ENCODE data around the gene IFNA7.

DNA sequence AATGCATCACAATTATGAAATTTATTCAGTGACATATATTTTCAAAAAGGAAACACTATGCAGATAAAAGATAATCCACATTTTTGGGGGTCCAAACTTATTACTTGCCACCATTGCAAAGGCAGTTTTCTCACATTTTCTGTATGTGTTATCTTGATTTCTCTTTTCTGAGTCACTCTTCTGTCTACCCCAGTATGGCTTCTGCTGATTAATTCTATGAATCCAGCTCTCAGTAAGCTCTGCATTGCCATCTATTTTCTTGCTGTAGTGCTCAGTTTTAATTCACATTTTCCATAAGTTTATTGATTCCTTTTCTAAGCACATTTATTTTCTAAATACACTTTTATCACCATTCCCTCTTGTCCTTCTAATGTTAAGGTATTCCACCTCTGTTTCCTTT is 3.2 kb upstream of the IFNA7 start:
- TF ChIP-seq, protein P1, sequence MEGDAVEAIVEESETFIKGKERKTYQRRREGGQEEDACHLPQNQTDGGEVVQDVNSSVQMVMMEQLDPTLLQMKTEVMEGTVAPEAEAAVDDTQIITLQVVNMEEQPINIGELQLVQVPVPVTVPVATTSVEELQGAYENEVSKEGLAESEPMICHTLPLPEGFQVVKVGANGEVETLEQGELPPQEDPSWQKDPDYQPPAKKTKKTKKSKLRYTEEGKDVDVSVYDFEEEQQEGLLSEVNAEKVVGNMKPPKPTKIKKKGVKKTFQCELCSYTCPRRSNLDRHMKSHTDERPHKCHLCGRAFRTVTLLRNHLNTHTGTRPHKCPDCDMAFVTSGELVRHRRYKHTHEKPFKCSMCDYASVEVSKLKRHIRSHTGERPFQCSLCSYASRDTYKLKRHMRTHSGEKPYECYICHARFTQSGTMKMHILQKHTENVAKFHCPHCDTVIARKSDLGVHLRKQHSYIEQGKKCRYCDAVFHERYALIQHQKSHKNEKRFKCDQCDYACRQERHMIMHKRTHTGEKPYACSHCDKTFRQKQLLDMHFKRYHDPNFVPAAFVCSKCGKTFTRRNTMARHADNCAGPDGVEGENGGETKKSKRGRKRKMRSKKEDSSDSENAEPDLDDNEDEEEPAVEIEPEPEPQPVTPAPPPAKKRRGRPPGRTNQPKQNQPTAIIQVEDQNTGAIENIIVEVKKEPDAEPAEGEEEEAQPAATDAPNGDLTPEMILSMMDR (IDR thresholded peaks at IDR 0.05; ENCODE audit: low read depth, low read length) = no peak
- TF ChIP-seq EZH2phosphoT487 (IDR thresholded peaks at IDR 0.05; ENCODE audit: low read depth) = no peak

Measured in OCI-LY3 (cell line).